Esophagus muscularis mucosa (tissue), 3 donors: ENCODE measurements around the gene TBC1D8.

Experiments used
- CTCF ChIP-seq, 3 experiments: fragments of 200-600 bp in 2 of 3; fragments of 450-650 bp in 1 of 3; sonication (generic) in 2 of 3; IDR thresholded peaks; one replicate each; pipeline ENCODE4 v1.5.1; 2017 to 2019; ENCODE audit warnings: antibody characterized with exemption in 3 of 3, mild to moderate bottlenecking in 2 of 3, moderate library complexity in 1 of 3
- POLR2A ChIP-seq: fragments of 450-650 bp; IDR thresholded peaks from one replicate; pipeline ENCODE4 v1.6.1; 2017; ENCODE audit warnings: antibody characterized with exemption, moderate library complexity, mild to moderate bottlenecking, low read depth
- POLR2AphosphoS5 ChIP-seq, 2 donors: sonication (generic); formaldehyde crosslinking; IDR thresholded peaks; one replicate each; pipeline ENCODE4 v1.6.1; 2017; ENCODE audit warnings: antibody characterized with exemption in 2 of 2

GRCh38 chr2:101040761-101041160 lies 110.4 kb downstream of the TBC1D8 start:
- TF ChIP-seq CTCF (IDR thresholded peaks at IDR 0.05) = no peak
- no peak for TF ChIP-seq POLR2A
- TF ChIP-seq POLR2AphosphoS5 (IDR thresholded peaks at IDR 0.05) = no peak
